Karpas-422 (cell line): ENCODE data around the gene NPEPL1. TPM values are rescaled to one million over a fixed set of nuclear protein-coding genes. Genes with fewer than 3 reads are reported as not detected.
A peak's percentile ranks its signal among the peaks of the same experiment; 100 is the strongest.

Experiments
- DNase-seq: peaks from one replicate; pipeline ENCODE4 v3.0.0-alpha.2; 2015
- H2AFZ ChIP-seq: fragments of 200-600 bp; sonication (generic); 2 replicates; pipeline ENCODE4 v1.6.1; 2014; ENCODE audit warnings: antibody characterized with exemption, low read length, mixed read lengths
- H3K27ac ChIP-seq: fragments of 200-600 bp; sonication (generic); 2 replicates; pipeline ENCODE4 v1.5.1; 2014; ENCODE audit warnings: mild to moderate bottlenecking, low read length, moderate library complexity
- H3K27me3 ChIP-seq: fragments of 200-600 bp; sonication (generic); 2 replicates; pipeline ENCODE4 v1.6.1; 2014; ENCODE audit warnings: low read length, mixed read lengths
- H3K36me3 ChIP-seq: fragments of 200-600 bp; sonication (generic); 2 replicates; pipeline ENCODE4 v1.6.1; 2014; ENCODE audit warnings: low read length, mixed read lengths; ENCODE audit not compliant: insufficient read depth
- H3K4me1 ChIP-seq: fragments of 200-600 bp; sonication (generic); 2 replicates; pipeline ENCODE4 v1.6.1; 2014; ENCODE audit warnings: mild to moderate bottlenecking, low read length, mixed read lengths
- H3K4me2 ChIP-seq: fragments of 200-600 bp; sonication (generic); 2 replicates; pipeline ENCODE4 v1.6.1; 2014; ENCODE audit warnings: low read length, low read depth, mild to moderate bottlenecking; ENCODE audit not compliant: poor library complexity, severe bottlenecking
- H3K4me3 ChIP-seq: fragments of 200-600 bp; sonication (generic); 2 replicates; pipeline ENCODE4 v1.5.1; 2014; ENCODE audit warnings: mild to moderate bottlenecking, antibody characterized with exemption, low read length, mixed read lengths
- H3K79me2 ChIP-seq: fragments of 200-600 bp; sonication (generic); 2 replicates; pipeline ENCODE4 v1.6.1; 2014; ENCODE audit warnings: mild to moderate bottlenecking, low read length, mixed read lengths
- H3K9ac ChIP-seq: fragments of 200-600 bp; sonication (generic); 2 replicates; pipeline ENCODE4 v1.6.0; 2014; ENCODE audit warnings: low read length
- H3K9me2 ChIP-seq: fragments of 200-600 bp; sonication (generic), shearing (Covaris generic); replicated peaks from 2 replicates; pipeline ENCODE4 v1.6.0; 2014; ENCODE audit warnings: mild to moderate bottlenecking, low read length, moderate library complexity; ENCODE audit not compliant: insufficient read depth
- H3K9me3 ChIP-seq: fragments of 300-700, 200-600 bp; sonication (generic); 2 replicates; pipeline ENCODE4 v1.6.1; 2014; ENCODE audit warnings: low read length, mixed read lengths
- H4K20me1 ChIP-seq: fragments of 200-600 bp; sonication (generic); 2 replicates; pipeline ENCODE4 v1.6.1; 2014; ENCODE audit warnings: mild to moderate bottlenecking, antibody characterized with exemption, low read length, low read depth; ENCODE audit not compliant: insufficient read depth
- total RNA-seq: library from RNA; depleted of rRNA; stranded (reverse); fragments of >200 nt; shearing (Covaris generic); gene quantifications from 2 replicates; pipeline ENCODE4 v1.2.3, GENCODE V29; 2014; ENCODE audit warnings: low replicate concordance

NPEPL1 gene
- total RNA-seq, 1 experiment from 2014 or later, result 16.8 TPM

- no peaks in the 10 kb centered on the region for H3K27me3 ChIP-seq
- H3K27ac ChIP-seq, result no peak overlapping the region
- no peaks in the 10 kb centered on the region; the same call in 1 of the 2 replicates for H4K20me1 ChIP-seq
- no peak overlapping the region for H2AFZ ChIP-seq
- H3K4me1 ChIP-seq, result no peaks in the 10 kb centered on the region
- H3K36me3 ChIP-seq, result peaks cover 33% of the 10 kb centered on the region
- H3K79me2 ChIP-seq, result peaks cover 16% of the 10 kb centered on the region
- H3K4me3 ChIP-seq, result no peak overlapping the region
- H3K9ac ChIP-seq, result no peak overlapping the region
- H3K4me2 ChIP-seq, result no peak overlapping the region
- H3K9me3 ChIP-seq, result no peaks in the 10 kb centered on the region
- DNase-seq, result no peak
- H3K9me2 ChIP-seq, result no peaks in the 10 kb centered on the region
Measured at GRCh38 chr20:58678806-58679205, 13.8 kb upstream of the NPEPL1 start.

- Histone ChIP-seq H4K20me1 (no peaks in the 10 kb centered on the region), H3K27ac (no peak overlapping the region), H3K27me3 (no peaks in the 10 kb centered on the region), H3K36me3 (peaks cover 8% of the 10 kb centered on the region; the same call in 1 of the 2 replicates), H2AFZ (no peak overlapping the region), H3K9me3 (no peaks in the 10 kb centered on the region), H3K9me2 (no peaks in the 10 kb centered on the region), H3K4me1 (no peaks in the 10 kb centered on the region), H3K4me3 (no peak overlapping the region), H3K9ac (no peak overlapping the region), H3K79me2 (no peaks in the 10 kb centered on the region; the same call in 1 of the 2 replicates), H3K4me2 (no peak overlapping the region)
- DNase-seq, result no peak
Measured at GRCh38 chr20:58682656-58683531, 9.7 kb upstream of the NPEPL1 start.

GRCh38 chr20:58684291-58684690 lies 8.3 kb upstream of the NPEPL1 start:
- H3K79me2 ChIP-seq, result no peaks in the 10 kb centered on the region
- no peak overlapping the region for H3K4me3 ChIP-seq
- no peak overlapping the region for H3K4me2 ChIP-seq
- H3K36me3 ChIP-seq, result peaks cover 6% of the 10 kb centered on the region; the same call in 1 of the 2 replicates
- H3K9ac ChIP-seq, result no peak overlapping the region
- no peaks in the 10 kb centered on the region for H4K20me1 ChIP-seq
- no peaks in the 10 kb centered on the region for H3K9me2 ChIP-seq
- no peaks in the 10 kb centered on the region for H3K9me3 ChIP-seq
- no peak for DNase-seq
- H3K27ac ChIP-seq, result no peak overlapping the region
- H3K4me1 ChIP-seq, result no peaks in the 10 kb centered on the region
- no peak overlapping the region for H2AFZ ChIP-seq
- H3K27me3 ChIP-seq, result no peaks in the 10 kb centered on the region

DNA sequence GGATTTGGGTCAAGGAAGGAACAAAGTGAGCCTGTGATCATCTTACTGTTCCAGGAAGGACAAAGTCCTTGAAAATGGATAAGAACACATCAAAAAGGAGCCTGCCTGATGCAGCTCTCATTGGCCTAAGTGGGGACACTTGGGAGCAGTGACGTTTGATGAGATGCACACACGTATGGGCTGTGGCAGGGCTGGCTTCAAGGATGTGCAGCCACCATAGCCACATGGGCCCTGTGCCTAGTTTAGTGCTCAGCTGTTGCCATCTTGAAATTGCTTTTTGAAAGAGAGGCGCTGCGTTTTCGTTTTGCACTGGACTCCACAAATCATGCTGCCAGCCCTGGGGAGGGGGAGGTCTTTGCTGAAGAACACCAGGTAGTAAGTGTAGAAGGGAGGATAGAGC lies 6.6 kb upstream of the NPEPL1 start:
- H3K27me3 ChIP-seq, result no peaks in the 10 kb centered on the region
- no peaks in the 10 kb centered on the region for H4K20me1 ChIP-seq
- no peaks in the 10 kb centered on the region for H3K9me3 ChIP-seq
- no peak overlapping the region for H2AFZ ChIP-seq
- no peaks in the 10 kb centered on the region for H3K79me2 ChIP-seq
- no peak overlapping the region for H3K4me3 ChIP-seq
- H3K4me2 ChIP-seq, result no peak overlapping the region
- no peak for DNase-seq
- H3K9ac ChIP-seq, result no peak overlapping the region
- no peaks in the 10 kb centered on the region for H3K4me1 ChIP-seq
- no peaks in the 10 kb centered on the region for H3K9me2 ChIP-seq
- H3K36me3 ChIP-seq, result no peaks in the 10 kb centered on the region
- no peak overlapping the region for H3K27ac ChIP-seq

DNA sequence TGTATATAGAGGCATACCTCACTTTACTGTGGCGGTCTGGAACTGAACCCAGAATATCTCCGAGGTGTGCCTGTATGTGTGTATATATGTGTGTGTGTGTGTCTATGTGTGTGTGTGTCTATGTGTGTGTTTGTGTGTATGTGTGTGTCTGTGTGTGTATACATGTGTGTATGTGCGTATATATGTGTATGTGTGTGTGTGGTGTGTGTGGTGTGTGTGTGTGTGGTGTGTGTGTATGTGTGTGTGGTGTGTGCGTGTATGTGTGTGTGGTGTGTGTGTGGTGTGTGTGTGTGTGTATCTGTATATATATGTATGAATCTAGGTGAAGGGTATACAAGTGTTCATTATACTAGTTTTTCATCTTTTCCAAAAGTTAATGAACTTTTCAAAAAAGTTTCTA lies 4.2 kb upstream of the NPEPL1 start:
- Histone ChIP-seq H3K27me3 (no peaks in the 10 kb centered on the region), H2AFZ (no peak overlapping the region), H3K9ac (no peak overlapping the region), H3K9me3 (no peaks in the 10 kb centered on the region), H3K4me3 (no peak overlapping the region), H3K79me2 (peaks cover 3% of the 10 kb centered on the region), H4K20me1 (no peaks in the 10 kb centered on the region), H3K4me1 (peaks cover 11% of the 10 kb centered on the region), H3K4me2 (no peak overlapping the region), H3K36me3 (no peaks in the 10 kb centered on the region), H3K27ac (no peak overlapping the region), H3K9me2 (no peaks in the 10 kb centered on the region)
- DNase-seq, result no peak

DNA sequence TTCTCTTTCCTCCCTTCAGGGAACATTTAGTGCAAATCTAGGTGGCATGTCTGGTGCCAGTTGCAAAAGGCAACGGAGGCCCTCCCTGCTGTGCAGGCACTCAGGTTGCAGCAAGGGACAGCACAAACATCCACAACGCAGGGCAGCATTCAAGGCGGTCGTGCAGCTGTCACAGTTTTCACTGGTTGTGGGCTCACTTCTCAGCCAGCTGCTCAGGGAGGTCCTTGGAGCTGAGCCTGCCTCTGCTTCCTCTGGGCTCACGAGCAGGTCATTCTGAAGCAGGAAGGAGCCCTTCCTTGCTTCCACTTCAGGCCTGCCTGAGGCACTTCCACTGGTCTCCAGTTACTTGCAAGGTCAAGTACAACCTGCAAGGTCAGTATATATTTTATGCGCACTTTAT lies 3.8 kb upstream of the NPEPL1 start:
- no peak overlapping the region for H2AFZ ChIP-seq
- H3K4me3 ChIP-seq, result no peak overlapping the region
- no peak for DNase-seq

GRCh38 chr20:58690396-58691135 lies 2.0 kb upstream of the NPEPL1 start:
- Histone ChIP-seq H3K9me3 (no peaks in the 10 kb centered on the region), H3K27me3 (no peaks in the 10 kb centered on the region), H3K9me2 (no peaks in the 10 kb centered on the region), H3K9ac (peak overlapping the region; percentile 26; the same call in 1 of the 2 replicates), H2AFZ (no peak overlapping the region), H3K27ac (peak overlapping the region; percentile 54), H3K79me2 (peaks cover 13% of the 10 kb centered on the region), H3K4me2 (no peak overlapping the region), H3K36me3 (peaks cover 3% of the 10 kb centered on the region; the same call in 1 of the 2 replicates), H3K4me3 (no peak overlapping the region), H4K20me1 (no peaks in the 10 kb centered on the region), H3K4me1 (peaks cover 17% of the 10 kb centered on the region)
- no peak for DNase-seq

More for the DNA sequence above, 3.8 kb upstream of the NPEPL1 start:
- H3K27me3 ChIP-seq, result no peaks in the 10 kb centered on the region
- no peaks in the 10 kb centered on the region for H3K9me2 ChIP-seq
- no peak overlapping the region for H3K27ac ChIP-seq
- H3K9ac ChIP-seq, result no peak overlapping the region
- no peaks in the 10 kb centered on the region for H3K9me3 ChIP-seq
- no peaks in the 10 kb centered on the region for H3K36me3 ChIP-seq
- H4K20me1 ChIP-seq, result no peaks in the 10 kb centered on the region
- H3K79me2 ChIP-seq, result peaks cover 7% of the 10 kb centered on the region
- no peak overlapping the region for H3K4me2 ChIP-seq
- peaks cover 15% of the 10 kb centered on the region for H3K4me1 ChIP-seq
